Mesenteric fat pad (tissue), 1 donor: Measurements from ENCODE around the gene ARL14. TPM values are rescaled to one million over a fixed set of nuclear protein-coding genes. Genes with fewer than 3 reads are reported as not detected.

Source experiments
- DNase-seq: peaks from one replicate; pipeline ENCODE4 v3.0.0-alpha.2; 2020; ENCODE audit warnings: low spot score
- long read RNA-seq: library from polyadenylated mRNA; unstranded; transcript quantifications from one replicate; pipeline ENCODE4 v2.0.0, GENCODE V29; 2020
- total RNA-seq: library from RNA; stranded (reverse); fragmentation: NEBNext Ultra II Directional; extraction: Animal tissue kit (Norgen Biotek cat#: 25700); gene quantifications from one replicate; pipeline ENCODE4 v1.2.1, GENCODE V29; 2021
- donor health status: DM: yes; HTN: yes; CAD: no.

Gene ARL14
- total RNA-seq, result not detected
- long read RNA-seq, result 0 reads

DNA sequence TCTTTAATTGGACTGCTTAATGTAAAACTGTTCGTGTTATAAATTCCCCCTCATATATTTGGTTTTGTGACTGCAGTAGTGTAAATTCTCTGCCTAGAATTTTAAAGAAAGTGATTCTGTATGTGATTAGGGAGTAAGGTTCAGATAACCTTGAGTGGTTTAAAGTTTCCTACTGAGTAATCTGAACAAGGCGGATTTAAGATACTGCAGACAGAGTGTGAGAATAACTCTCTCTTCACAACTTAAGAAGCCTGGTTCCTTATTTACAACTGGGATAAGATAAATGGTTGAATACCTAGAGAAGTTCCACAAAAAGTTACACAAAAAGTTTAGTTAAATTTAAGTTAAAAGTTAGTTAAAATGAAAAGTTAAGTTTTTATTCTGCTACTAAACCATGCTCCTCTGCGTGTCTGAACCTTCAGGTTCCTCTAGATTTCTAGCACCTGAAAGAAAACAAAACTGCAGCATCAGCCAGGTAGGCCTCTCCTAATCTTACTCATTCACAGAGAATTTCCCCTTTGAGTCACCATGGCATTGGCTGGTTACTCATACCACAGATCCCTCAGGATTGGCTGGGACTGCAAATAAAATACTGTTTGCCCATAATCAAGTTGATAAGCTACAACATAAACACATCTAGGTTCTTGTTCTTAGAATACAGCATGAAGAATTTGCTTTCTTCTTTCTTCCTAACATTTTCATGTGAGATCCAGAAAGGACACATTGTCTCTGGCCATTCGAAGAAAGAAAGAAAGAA, at the start of gene ARL14:
ARL14 (plus strand) TSS at position 614 of the 757 bp plus-strand sequence. CDS start 187 bp downstream, outside the sequence.
- no peak for DNase-seq

DNA sequence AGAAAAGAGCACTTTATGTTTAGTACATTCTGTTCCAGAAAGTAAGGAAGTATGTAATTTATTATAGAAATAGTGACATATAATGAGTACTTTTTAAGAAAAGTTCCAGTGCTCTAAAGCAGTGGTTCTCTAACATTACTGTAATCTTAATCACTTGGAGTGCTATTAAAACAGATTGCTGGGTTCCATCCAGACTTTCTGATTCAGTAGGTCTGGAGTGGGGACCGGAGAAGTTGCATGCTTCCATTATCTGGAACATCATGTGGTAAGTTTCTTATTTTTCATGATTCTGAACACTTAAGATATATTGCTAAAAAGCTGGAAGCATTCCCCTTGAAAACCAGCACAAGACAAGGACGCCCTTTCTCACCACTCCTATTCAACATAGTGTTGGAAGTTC, 47.5 kb upstream of the ARL14 start:
- no peak for DNase-seq

DNA sequence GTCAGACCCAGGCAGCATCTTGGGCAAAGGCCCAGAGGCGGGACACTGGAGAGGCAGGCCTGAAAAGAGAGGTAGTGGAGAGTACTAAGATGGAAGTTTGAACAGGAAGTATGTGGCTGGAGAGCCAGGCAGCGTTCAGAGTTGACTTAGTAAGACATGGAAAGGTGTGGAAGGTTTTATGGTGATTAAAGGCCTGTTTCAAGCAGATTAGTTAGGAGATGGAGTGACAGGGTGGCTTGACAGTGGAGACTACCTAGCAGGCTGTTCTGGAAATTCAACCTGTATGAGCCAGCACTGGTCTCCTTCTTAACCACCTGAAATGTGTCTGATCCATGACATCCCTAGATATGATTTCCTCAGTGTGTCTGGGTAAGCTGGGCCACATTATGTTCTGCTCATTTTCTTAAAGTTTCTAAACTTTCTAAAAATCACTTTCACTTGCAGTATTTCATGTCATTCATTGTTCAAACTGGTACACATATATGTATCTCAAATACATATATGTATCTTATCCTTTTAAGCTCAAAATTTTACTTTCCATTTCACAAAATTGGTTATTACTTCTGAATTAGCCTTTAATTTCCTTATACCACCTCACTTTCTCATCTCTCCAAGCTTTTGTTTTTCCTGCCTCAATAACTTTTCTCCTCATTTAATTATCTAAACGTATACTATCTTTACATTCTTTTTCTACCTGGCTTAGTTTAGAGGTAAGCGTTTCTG, 43.4 kb upstream of the ARL14 start:
- no peak for DNase-seq

DNA sequence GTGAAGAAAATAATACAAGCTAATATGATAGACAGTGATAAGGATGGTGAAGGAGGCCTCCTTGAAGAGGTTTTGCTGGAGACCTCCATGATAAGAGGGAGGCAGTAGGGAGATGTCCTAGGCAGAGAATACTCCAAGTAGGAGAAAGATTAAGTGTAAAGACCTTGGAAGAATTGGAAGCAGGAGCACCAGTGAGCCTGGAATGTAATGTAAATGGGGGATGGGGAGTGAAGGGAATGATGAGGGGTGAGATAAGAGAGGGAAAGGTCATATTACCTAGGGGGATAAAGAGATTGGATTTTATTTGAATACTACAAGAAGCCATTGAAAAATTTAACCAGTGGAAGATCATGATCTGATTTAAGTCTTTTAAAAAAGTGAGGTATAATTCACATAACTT, 41.7 kb upstream of the ARL14 start:
- no peak for DNase-seq

DNA sequence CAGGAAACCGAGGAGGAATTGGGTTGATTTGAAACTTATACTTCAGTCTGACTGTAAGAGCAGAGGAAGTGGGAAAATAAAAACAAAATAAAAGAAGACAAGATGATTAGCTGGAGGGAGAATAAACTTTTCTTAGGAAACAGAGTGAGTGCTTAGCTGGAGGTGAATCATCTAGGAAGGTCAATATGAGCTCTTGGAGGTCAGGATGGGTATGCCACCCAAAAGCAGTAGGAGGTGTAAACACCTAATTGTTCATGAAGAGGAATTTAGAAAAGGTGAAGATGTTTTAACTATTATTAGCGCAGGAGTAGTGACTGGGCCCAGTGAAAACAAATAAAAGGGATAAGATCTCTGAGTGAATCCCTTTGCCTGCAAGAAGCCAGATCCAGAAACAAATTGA, 39.9 kb upstream of the ARL14 start:
- no peak for DNase-seq

DNA sequence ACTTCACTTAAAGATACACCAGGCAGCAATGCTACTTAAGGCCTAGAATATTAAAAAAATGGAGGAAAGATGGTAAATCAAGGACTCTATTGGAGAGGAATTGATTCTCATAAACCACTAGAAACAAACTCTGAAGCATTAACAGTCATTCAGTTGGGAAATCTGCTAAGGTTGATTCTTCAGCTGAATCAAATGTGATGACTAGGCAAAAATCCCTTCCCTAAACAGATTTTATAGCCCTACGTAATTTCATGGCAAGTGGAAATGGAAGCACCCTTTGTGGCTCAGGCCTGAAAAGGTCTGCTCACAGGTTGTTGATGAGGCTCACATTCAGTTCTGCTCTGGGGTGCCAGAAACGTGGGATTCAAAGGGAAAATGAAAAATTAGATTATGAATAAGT, 38.8 kb upstream of the ARL14 start:
- no peak for DNase-seq

DNA sequence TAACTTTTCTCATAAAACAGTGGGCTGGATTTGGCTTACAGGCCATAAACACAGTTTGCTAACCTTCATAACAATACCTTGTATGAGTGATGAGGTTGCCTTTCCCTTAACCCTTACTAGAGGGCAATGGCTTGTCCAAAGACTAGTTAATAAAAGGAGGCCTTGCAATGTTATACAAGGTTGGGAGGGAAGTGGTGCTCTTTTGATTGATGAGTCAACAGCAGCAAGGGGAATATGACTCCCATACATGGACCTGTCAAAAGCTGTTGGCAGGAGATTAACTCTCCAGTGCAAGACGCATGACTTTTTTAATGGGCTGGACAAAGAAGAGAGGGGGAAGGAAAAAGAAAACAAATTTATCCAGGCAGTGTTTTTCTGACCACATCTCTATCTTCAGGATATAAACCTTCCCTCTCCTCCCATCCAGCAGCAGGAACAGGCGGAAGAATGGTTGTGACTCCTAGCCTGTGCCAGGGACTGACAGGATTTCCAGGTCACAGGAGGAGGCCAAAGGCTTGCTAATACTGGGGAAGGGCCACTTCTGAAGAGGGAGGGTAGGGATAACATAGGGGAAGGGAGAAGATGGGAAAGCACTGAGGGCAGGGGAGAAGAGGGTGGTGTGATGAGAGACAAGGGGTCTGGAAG, 35.2 kb upstream of the ARL14 start:
- no peak for DNase-seq

DNA sequence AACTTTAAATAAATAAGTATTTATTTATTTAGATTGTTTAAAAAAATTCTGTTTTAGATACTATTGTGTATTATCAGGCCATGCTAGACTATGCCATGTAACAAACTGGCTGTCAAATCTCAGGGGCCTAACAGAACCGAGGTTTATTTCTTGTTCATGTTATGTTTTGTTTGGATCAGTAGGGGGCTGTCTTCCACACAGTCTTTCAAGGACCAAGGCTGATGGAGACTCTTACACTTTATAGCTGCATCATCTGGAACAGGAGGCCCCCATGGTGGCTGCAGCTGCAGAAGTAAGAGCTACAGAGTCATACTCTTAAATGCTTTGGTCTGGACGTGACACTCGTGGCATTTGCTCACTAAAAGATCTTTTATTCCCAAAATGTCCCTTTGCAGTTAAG, 33.0 kb upstream of the ARL14 start:
- DNase-seq, result no peak

DNA sequence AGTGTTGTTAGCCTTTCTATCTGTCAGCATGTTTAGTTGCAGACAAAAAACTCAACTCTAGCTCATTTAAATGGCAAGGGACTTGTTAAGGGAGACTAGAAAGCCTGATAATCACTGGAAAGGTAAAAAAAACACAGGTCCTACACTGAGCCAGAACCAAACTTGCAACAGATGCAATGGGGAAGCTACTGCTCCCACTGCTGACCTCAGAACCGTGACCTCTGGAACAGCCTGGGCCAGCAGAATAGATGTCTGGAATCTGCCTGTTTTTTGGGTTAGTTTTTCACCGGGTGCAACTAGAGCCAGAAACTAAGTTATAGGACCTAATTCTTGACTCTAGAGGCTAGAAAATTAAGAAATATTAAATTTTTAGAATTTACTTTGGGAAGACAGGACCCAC, 32.5 kb upstream of the ARL14 start:
- DNase-seq, result no peak

DNA sequence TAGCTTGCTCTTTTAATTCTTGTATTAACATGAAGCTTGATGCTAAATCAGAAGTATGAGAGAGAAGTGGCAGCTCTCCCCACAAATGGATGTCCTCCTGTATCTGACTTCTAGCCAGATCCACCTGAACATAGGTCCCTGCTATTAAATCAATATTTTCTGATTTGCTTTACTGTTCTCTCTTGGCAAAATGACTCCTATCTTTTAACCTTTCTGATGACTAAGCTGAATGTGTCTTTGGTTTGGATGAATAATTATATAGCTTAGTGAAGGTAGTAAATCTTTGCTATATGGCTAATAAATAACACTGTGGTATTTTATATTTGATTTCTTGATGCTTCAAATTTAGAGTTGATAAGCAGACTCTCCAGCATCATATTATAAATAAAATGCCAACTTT, 28.3 kb upstream of the ARL14 start:
- no peak for DNase-seq

DNA sequence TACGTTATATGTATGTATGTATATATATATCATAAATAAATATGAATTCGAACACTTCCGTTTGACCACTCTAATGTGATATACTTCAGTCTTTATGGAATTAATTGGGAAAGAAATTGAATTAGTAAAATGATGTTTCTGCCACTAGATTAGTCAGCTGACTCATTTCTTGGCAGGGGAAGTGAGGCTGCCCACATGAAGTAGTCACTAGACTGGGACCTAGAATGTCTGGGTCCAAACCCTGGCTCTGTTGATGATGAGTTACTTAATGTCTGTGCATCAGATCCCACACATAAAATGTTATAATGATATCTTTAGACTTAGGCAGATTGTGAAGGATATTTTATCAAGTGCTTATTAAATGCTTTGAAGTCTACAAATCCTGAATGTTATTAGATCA, 27.4 kb upstream of the ARL14 start:
- no peak for DNase-seq

DNA sequence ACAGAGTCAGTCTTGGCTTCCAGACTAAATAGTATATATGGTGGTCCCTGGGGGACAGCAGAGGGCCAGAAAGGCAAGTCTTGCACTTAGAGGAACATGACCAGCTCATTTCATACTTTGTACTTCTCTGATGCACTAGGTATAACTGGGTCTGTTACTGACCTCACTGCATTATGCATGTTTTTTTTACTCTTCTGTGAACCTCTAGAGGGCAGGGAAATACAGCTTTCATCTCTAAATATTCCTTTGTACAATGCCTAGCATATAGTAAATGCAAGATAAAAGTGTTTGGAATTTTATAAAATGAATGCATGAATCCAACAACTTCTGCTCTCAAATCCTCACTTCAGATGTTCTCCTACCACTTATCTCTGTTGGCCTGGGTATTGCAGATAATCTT, 23.4 kb upstream of the ARL14 start:
- DNase-seq, result no peak

DNA sequence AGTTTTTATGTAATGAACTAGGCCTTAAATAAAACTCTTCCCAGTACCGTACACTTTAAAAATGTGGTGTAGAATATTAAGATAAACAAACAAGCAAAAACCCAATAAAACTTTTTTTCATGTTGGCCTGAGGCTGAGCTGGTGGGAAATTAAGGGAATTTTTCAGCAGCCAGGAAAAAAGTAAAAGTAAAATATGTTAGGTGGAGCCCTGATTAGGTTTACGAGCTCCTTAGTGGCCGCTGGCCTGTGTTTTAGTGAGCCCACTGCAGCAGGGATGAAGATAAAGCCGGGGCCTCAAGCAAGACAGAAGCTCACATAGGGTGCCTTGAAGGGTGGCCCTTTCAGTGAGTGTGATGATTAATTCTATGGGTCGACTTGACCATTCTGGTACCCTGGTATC, 16.1 kb upstream of the ARL14 start:
- DNase-seq, result no peak

DNA sequence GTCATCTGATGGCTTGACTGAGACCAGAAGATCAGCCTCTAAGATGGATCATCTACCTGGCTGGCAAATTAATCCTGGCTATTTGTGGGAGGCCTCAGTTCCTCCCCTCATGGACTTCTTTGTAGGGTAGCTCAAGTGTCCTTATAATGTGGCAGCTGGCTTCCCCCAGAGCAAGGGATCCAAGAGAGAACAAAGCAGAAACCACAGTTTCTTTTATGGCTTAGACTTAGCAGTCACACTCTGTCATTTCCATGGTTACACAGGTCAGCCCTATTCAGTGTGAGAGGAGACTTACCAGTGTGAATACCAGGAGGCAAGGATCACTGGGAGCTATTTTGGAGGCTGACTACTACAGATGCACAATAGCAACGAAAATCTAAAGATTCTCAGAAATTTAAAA, 15.3 kb upstream of the ARL14 start:
- DNase-seq, result no peak

DNA sequence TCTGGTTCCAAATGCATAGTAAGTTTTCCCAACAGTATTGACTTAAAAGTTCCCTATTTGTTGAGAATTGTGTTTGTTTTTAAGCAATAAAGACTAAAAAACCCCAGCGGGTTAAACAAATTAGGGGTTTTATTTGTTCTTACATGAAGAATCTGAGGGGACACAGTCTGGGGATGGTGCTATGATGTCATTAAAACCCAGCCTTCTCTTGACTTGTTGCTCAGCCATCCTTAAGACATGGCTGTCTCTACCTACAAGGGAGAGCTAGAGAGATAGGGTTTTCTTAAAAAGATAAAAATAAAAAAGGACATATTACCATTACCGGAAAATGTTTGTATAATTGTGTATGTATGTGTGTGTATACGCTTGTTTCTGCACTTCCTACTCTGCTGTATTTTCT, 11.7 kb upstream of the ARL14 start:
- no peak for DNase-seq

DNA sequence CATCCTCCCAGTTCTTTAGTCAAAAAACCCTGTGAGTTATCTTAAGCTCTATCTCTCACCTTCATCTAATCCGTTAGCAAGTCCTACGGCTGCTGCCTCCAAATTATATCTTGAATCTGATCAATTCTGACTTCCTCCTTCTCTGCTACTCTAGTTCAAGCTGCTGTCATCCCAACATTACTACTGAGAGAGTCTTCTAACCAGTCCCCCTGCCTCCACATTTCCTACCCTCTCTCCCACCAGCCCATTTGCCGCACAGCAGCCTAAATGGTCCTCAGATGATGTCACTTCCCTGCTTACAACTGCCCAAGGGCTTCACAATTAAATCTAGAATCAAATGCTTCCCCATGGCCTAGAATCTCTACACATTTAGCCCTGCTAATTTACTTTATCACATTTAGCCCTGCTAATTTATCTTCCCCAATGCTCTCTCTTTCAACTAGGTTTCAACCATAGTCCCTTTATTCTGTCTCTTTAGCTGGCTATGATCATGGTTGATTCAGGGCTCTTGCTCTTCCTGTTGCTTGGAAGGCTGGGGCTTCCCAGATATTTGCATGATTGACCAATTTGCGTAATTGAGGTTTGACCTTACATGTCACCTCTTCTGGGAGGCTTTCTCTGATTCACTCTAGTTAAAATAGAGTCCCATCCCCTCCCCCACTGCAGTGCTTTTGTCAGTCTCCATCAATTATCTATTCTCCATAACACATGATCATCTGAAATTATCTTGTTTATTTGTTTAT, 11.0 kb upstream of the ARL14 start:
- no peak for DNase-seq

DNA sequence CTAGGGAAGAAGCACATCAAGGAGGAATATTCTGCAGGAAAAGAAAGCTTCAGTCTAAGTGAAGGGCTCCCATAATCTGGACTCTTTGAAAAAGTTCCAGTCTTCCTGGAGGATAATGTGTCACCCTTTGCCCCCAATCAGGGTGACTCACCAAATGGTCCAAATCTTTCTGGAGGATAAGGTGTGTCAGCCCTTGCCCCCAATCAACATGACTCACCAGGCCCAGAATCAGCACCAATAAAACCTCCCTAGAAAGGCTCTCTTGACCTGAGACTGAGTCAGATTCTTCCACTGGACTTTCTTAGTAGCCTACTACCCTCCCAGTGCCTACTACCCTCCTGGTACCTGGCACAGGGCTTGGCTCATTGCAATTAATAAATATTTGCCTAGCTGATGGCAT, 9.5 kb upstream of the ARL14 start:
- DNase-seq, result no peak

DNA sequence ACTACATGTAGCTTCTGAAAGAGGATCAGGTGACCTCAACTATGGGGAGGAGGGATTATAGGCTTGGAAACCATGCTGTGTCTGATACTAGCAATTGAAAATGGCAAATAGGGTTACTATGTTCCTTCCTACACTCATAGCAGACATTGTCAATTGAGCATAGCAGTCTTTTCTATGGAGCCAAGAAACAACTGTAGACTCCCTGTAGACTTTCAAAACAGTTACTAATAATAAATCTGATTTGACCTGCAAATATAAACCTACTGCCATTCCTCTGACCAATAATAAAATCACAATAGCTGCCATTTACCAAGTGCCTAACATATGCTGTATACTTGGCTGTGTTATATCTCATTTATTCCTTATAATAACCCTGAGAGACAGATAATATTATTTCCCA, 8.5 kb upstream of the ARL14 start:
- DNase-seq, result no peak

DNA sequence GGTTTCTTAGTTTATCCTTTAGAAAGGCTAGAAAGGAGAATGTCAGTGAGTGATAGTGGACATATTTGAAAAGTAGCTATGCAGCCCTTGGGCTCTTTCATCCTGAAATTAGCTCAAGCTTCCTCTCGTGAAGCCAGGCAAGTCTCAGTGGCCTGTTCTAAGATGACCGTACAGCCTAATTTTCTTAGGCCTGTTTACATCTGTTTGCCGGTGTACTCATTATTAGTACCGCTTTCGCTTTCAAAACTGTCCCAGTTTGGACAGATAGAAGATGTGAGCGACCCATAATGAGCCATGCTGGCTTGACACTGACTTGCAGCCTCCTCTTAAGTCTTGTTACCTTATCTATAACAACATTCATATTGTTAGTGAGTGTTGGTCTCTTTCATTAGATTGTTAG, 5.7 kb upstream of the ARL14 start:
- DNase-seq, result no peak

DNA sequence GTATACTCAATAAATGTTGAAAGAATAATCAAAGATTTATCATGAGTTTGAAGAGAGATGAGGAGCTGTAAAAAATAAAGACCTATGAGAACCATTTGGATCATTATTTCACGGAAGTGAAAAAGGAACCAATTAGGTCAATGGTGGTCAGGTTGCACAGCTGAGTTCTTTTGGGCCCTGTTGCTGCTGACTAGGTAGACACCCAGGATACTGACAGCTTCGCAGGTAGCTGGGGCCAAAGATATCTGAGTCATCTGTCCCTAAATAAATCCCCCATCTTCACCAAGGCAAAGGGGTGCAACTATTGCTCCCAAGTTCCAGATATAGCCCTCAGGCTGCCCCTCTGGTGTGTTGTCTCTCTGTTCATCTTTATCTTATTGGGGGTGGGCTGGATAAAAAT, 5.0 kb upstream of the ARL14 start:
- DNase-seq, result no peak

DNA sequence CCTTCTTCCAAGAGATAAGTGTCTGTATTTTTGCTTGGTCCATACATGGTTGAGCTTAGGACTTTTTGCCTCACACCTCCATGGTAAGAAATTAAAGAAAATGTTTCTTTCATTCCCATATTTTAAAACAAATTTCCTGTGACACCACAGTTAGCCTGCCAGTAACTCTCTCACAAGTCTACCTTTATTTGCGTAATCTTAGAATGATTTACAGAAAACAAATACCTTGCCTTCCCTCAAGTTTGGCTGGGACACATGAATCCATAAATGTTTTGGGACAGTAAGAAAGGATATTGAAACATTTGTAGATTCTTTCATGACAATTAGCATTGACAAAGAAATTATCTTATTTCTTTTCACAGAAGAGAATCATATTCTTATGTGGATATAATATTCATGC, 3.8 kb upstream of the ARL14 start:
- no peak for DNase-seq

DNA sequence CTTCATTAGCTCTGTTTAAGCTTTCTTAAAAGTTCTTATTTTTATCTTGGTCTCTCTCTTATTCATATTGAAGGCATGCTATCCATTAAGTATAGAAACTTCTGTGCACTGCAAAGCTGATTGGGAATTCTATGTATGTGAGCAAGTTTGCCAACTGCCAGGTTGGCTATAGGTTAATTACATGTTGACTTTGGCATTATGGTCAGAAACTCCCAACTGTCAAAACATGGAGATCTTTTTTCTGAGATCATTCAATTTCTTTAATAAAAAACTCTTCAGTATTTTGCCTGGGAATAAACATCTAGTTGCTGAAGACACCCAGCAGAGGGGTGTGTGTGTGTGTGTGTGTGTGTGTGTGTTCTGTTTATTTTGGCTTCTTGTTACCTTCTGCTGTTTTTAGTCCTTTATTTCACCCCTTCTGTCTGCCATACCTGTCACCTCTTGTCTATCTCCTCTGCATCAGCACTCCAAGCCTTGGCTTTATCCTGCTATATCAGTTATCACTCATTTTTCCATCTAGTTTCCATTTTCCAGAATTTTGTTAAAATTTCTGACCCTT, 1.3 kb upstream of the ARL14 start:
- DNase-seq, result no peak
